ENCODE results near the gene PNLIPRP2. TPM values are rescaled to one million over a fixed set of nuclear protein-coding genes. Genes with fewer than 3 reads are reported as not detected.
A peak's percentile ranks its signal among the peaks of the same experiment; 100 is the strongest.

Gene PNLIPRP2
- total RNA-seq, 2 donors from 2014 or later: not detected

DNA sequence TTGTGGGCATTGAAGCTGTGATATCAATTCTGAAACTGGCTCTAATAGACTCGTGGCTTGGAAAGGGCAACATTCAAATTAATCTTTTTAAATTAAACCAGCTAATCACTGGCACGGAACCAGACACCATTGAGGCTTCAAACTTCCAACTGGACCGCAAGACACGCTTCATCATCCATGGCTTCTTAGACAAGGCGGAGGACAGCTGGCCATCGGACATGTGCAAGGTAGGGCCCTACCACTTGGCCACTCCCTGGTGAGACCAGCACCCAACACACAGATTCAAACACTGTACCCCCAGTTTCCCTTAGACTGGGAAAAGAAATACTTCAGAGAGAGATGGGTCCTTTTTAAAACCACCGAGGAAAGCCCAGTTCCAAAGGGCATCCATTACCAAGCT, 5.1 kb downstream of the PNLIPRP2 start:
- peaks cover 16 to 17% of the 10 kb centered on the region in 2 donors for H3K27me3 Mint-ChIP-seq
- DNase-seq (ENCODE audit: low spot score): no peak
- no peak overlapping the region for H3K4me3 Mint-ChIP-seq
- H3K9me3 Mint-ChIP-seq: no peaks in the 10 kb centered on the region
- no peaks in the 10 kb centered on the region for H3K4me1 Mint-ChIP-seq (ENCODE audit: low read depth in 2 of 2)
- ATAC-seq: no peak
- H3K27ac Mint-ChIP-seq: no peak overlapping the region
- H3K36me3 Mint-ChIP-seq: no peaks in the 10 kb centered on the region

DNA sequence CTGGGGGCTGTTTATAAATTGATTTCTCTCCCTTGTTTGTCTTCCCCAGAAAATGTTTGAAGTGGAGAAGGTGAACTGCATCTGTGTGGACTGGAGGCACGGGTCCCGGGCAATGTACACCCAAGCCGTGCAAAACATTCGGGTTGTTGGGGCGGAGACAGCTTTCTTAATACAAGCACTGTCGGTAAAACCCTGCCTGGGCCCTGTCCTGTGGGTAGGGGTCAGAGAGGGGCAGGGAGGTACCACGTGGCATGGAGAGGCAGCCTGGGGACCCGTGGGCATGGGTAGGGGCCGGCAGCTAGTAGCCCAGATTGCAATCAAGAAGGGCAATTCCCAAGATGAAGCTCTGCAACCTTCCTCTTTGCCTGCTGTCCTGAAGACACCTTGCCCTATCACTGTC, 6.1 kb downstream of the PNLIPRP2 start:
- DNase-seq (ENCODE audit: low spot score): no peak
- ATAC-seq: no peak
- Mint-ChIP-seq H3K9me3 (no peaks in the 10 kb centered on the region), H3K4me1 (ENCODE audit: low read depth in 2 of 2) (no peaks in the 10 kb centered on the region), H3K27me3 (peaks cover 16% of the 10 kb centered on the region in 2 donors), H3K36me3 (no peaks in the 10 kb centered on the region), H3K27ac (no peak overlapping the region), H3K4me3 (no peak overlapping the region)

DNA sequence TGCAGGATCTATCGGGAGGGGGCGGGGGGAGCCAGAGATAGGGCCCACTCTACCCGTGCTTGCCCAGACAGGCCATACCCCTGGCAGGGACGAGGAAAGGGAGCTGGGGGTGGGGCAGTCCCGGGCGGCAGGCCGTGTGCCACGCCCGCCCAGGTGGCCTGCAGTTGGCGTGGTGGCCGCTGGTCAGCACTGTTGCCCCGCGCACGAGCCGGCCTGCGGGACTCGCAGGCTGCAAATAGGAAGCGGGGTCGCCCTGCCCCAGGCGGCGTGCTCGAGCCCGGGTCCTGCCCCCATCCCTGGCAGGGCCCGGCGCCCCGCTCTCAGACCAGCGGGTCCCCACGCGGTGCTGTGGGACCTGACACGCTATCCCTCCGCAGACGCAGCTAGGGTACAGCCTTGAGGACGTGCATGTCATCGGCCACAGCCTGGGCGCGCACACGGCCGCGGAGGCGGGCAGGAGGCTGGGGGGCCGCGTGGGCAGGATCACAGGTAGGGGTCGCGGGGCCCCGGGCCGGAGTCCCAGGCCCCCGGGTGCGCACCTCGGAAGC, 6.7 kb downstream of the PNLIPRP2 start:
- H3K4me1 Mint-ChIP-seq (ENCODE audit: low read depth in 2 of 2): no peaks in the 10 kb centered on the region
- no peaks in the 10 kb centered on the region for H3K36me3 Mint-ChIP-seq
- no peak overlapping the region for H3K27ac Mint-ChIP-seq
- H3K4me3 Mint-ChIP-seq: no peak overlapping the region
- no peaks in the 10 kb centered on the region for H3K9me3 Mint-ChIP-seq
- peak; percentile 31 to 50 for ATAC-seq
- peaks cover 10 to 12% of the 10 kb centered on the region in 2 donors for H3K27me3 Mint-ChIP-seq
- no peak for DNase-seq (ENCODE audit: low spot score)

DNA sequence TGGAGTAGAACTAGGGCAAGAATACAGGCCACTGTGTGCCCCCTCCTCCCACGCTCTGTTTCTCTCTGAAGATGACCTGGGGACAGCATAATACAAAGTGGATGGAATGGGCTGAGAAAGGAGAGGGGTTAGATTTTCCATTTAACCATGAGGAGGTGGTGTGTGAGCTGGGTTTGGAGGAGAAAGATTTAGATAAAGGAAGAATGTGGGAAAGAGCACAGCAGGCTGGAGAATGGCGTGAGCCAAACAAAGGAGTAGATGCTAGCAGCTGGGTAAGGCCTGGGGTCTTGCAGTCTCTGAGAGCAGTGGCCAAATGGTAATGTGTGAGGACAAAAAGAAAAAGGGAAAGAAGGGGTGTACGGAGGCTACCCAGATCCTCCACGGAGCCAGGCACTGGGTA, 8.6 kb downstream of the PNLIPRP2 start:
- ATAC-seq (peak in 1 of 2 donors; percentile 30), DNase-seq (ENCODE audit: low spot score) (no peak)
- Mint-ChIP-seq H3K27me3 (peaks cover 6 to 12% of the 10 kb centered on the region in 2 donors), H3K9me3 (no peaks in the 10 kb centered on the region), H3K36me3 (no peaks in the 10 kb centered on the region), H3K4me1 (ENCODE audit: low read depth in 2 of 2) (no peaks in the 10 kb centered on the region), H3K27ac (no peak overlapping the region), H3K4me3 (no peak overlapping the region)

DNA sequence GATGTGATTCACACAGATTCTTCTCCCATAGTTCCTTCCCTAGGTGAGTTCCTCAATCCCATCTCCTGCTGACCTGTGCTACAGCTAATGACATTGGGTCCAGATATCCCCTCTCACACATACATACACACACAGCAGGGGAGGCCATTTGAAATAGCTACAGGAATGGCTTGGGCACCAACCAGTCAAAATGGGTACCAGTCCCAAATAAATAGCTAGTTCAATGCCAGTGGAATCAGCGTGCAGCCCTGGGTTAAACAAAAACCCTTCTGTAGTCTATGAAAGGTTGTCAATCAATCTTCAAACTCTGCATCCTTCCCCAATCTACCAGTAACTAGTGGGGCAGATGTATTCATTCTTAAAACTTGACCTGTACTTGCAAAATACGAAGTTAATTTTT, 9.3 kb downstream of the PNLIPRP2 start:
- no peaks in the 10 kb centered on the region for H3K4me1 Mint-ChIP-seq (ENCODE audit: low read depth in 2 of 2)
- H3K27ac Mint-ChIP-seq: no peak overlapping the region
- H3K9me3 Mint-ChIP-seq: no peaks in the 10 kb centered on the region
- no peaks in the 10 kb centered on the region for H3K36me3 Mint-ChIP-seq
- peak in 1 of 2 donors; percentile 26 for ATAC-seq
- no peak overlapping the region for H3K4me3 Mint-ChIP-seq
- no peak for DNase-seq (ENCODE audit: low spot score)
- peaks cover 6 to 12% of the 10 kb centered on the region in 2 donors for H3K27me3 Mint-ChIP-seq

DNA sequence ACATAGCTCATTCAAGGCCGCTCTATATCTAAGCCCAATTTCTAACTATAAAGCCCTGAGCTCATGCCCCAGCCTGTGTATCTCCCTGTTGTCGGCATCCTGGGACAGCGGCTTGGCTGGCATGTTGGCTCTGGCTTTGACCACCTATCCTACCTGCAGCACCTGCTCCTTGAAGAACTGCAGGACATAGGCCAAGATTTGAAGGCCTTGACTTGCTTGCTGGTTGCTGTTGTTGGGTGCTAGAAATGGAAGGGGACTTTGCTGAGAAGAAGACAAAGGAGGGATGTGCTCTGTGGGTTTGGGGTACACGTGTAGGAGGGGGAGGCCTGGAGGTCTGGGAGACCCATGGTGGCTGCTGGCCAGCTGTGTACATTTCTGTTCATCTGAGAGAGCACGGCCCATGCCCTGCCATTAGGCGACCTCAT, 11.1 kb downstream of the PNLIPRP2 start:
- no peaks in the 10 kb centered on the region for H3K9me3 Mint-ChIP-seq
- H3K36me3 Mint-ChIP-seq: no peaks in the 10 kb centered on the region
- H3K4me3 Mint-ChIP-seq: no peak overlapping the region
- no peak for DNase-seq (ENCODE audit: low spot score)
- no peak for ATAC-seq
- H3K27ac Mint-ChIP-seq: no peak overlapping the region
- peaks cover 7 to 13% of the 10 kb centered on the region in 2 donors for H3K27me3 Mint-ChIP-seq
- no peaks in the 10 kb centered on the region for H3K4me1 Mint-ChIP-seq (ENCODE audit: low read depth in 2 of 2)

DNA sequence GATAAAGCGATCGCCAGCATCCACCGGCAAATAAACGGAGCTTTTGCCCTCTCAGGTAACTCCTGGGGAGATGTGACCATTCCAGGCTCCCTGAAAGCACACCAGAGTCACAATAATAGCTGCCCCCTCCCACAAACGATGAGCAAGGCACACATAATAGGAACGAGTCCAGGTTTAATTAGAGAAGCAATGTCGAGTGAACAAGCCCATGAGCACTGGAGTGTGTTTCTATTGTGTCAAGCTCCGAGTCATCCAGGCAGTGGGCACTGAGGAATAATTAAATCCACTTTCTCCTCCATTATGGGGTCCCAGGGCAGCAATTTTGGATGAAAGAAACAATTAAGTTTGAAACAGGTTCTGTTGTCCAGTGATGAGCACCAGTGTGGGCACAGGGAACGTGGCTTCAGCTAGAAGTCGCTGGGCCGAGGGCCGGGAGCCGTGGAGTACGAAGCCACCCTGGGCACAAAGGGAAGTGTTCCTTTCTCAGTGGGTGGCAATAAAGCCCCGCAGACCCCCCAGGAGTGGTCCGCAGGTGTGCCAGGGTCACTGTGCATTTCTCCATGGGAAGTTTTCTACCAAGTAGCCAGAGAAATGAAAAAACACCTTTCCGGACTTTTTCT, 12.0 kb downstream of the PNLIPRP2 start:
- DNase-seq (ENCODE audit: low spot score) (no peak), ATAC-seq (no peak)
- Mint-ChIP-seq H3K27ac (no peak overlapping the region), H3K4me3 (no peak overlapping the region), H3K4me1 (ENCODE audit: low read depth in 2 of 2) (no peaks in the 10 kb centered on the region), H3K36me3 (no peaks in the 10 kb centered on the region), H3K9me3 (no peaks in the 10 kb centered on the region), H3K27me3 (peaks cover 7 to 13% of the 10 kb centered on the region in 2 donors)

DNA sequence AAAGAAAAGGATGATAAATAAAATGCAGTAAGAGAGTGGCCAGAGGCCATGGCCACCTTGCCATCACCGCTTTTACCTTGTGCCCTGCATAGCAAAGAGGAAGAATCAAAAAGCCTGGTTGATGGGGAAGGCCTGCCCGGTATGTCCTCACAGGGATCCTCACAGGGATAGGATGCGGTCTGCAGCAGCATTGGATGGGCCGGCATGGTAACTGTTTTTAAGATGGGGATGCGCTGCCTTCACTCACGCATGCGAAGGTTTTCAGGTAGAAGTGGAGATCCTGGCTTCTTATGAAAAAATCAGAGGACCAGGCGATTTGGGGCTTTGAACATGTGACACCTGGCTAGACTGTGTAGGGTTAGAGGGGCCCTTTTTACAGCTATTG, 12.5 kb downstream of the PNLIPRP2 start:
- Mint-ChIP-seq H3K27ac (no peak overlapping the region), H3K4me3 (no peak overlapping the region), H3K4me1 (ENCODE audit: low read depth in 2 of 2) (no peaks in the 10 kb centered on the region), H3K36me3 (no peaks in the 10 kb centered on the region), H3K9me3 (no peaks in the 10 kb centered on the region), H3K27me3 (peaks cover 7 to 13% of the 10 kb centered on the region in 2 donors)
- DNase-seq (ENCODE audit: low spot score): no peak
- no peak for ATAC-seq

DNA sequence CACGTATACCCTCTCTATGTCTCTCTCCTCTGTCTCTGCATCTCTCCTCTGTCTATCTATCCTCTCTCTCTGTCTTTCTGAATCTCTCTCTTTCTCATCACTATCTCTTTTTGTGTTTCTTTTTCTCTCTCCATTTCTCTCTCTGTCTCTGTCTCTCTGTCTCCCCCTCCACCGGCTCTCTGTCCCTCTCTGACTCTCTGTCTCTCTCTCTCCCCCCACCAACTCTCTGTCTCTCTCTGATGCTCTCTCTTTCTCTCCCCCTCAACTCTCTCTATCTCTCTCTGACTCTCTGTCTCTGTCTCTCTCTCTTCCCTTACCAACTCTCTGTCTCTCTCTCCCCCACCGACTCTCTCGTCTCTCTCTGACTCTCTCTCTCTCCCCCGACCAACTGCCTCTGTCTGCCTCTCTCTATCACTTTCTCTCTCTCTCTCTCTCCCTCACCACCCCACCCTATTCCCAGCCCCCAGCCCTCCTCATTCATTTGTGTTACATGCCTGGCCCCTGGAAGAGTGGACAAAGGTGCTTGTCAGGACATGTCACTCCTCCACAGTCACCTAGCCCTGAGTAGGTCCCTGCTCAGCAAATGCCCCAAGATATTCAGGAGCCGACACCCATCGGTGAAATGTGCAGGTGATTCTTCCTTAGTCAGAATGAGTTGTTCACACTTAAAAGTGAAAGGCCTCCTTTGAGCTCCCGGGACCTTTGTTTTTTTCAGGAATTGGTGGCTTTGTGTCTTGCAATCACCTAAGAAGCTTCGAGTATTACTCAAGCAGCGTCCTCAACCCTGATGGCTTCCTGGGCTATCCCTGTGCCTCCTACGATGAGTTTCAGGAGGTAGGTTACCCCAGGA, 13.6 kb downstream of the PNLIPRP2 start:
- H3K9me3 Mint-ChIP-seq: no peaks in the 10 kb centered on the region
- ATAC-seq (no peak), DNase-seq (ENCODE audit: low spot score) (no peak)
- H3K4me3 Mint-ChIP-seq: no peak overlapping the region
- H3K36me3 Mint-ChIP-seq: no peaks in the 10 kb centered on the region
- H3K27ac Mint-ChIP-seq: no peak overlapping the region
- no peaks in the 10 kb centered on the region for H3K4me1 Mint-ChIP-seq (ENCODE audit: low read depth in 2 of 2)
- H3K27me3 Mint-ChIP-seq: peaks cover 7 to 8% of the 10 kb centered on the region in 2 donors

DNA sequence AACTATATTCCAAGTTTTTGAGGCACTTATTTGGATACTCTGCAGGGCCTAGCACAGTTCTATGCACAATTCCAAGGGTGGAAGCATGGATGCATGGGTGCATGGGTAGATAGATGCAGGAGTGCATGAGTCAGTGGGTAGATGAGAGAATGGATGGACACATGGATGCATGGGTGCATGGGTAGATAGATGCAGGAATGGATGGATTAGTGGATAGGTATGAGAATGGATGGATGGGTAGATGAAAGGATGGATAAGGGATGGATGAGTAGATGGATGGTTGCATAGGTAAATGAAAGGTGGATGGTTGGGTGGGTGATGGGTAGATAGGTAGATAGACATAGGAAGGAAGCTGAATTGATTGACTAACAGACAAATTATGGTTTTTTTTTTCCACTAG, 15.6 kb downstream of the PNLIPRP2 start:
- DNase-seq (ENCODE audit: low spot score): no peak
- H3K27ac Mint-ChIP-seq: no peak overlapping the region
- peaks cover 4 to 7% of the 10 kb centered on the region in 2 donors for H3K27me3 Mint-ChIP-seq
- no peak overlapping the region for H3K4me3 Mint-ChIP-seq
- H3K9me3 Mint-ChIP-seq: no peaks in the 10 kb centered on the region
- H3K36me3 Mint-ChIP-seq: no peaks in the 10 kb centered on the region
- no peak for ATAC-seq
- H3K4me1 Mint-ChIP-seq (ENCODE audit: low read depth in 2 of 2): no peaks in the 10 kb centered on the region

DNA sequence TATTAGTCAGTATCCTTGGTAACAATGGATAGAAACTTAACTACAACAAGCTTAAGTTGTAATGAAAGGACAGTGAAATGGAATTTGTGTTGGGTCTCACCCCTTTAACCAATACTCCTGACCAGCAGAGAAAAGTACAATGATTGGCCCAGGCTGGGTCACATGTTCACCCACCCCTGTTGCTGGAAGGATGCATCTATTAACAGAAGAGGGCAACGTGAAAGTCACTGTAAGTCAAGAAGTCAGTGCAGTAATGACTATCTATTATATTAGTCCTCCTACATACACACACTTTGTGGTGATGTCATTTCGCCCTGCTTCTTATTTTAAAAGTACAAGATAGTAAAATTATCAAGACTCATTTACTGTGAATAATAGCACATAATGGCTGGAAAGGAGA, 16.2 kb downstream of the PNLIPRP2 start:
- Mint-ChIP-seq H3K27me3 (peaks cover 4 to 7% of the 10 kb centered on the region in 2 donors), H3K36me3 (no peaks in the 10 kb centered on the region), H3K9me3 (no peaks in the 10 kb centered on the region), H3K4me3 (no peak overlapping the region), H3K4me1 (ENCODE audit: low read depth in 2 of 2) (no peaks in the 10 kb centered on the region), H3K27ac (no peak overlapping the region)
- no peak for ATAC-seq
- no peak for DNase-seq (ENCODE audit: low spot score)

DNA sequence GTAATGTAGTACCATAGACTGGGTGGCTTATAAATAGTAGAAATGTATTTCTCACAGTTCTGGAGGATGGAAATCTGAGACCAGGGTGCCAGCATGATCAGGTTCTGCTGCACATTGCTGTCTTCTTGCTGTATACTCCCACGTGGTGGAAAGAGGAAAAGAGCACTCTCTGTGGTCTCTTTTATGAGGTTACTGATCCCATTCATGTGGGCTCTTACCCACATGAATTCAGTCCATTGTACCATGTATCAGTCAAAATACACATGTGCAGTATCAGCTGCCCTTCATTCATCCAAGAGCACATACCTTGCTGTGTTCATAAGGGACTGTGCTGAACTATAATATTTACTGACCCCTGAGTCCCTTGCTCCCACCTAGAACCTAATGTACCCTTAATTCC, 17.1 kb downstream of the PNLIPRP2 start:
- Mint-ChIP-seq H3K27ac (no peak overlapping the region), H3K27me3 (peaks cover 7 to 15% of the 10 kb centered on the region in 2 donors), H3K4me3 (no peak overlapping the region), H3K9me3 (peaks cover 4% of the 10 kb centered on the region), H3K4me1 (ENCODE audit: low read depth in 2 of 2) (no peaks in the 10 kb centered on the region), H3K36me3 (no peaks in the 10 kb centered on the region)
- no peak for DNase-seq (ENCODE audit: low spot score)
- no peak for ATAC-seq

DNA sequence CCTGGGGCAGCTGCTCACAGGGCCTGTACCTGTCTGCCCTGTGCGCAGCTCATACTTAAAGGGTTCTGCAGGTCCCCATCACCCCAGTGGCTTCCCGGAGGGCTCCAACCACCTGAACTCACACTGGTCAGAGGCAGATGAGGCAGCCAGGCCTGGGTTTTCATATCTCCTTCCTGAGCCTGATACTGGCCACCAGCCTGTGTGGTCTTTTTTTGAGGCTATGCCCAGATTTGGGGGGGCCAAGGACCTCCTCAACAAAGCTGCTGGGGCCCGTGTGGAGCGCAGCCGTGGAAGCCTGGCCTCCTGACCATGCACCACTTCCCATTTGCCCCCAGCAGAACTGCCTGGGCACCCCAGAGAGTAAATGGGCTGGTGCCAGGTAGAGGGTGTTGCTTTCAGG, 25.7 kb downstream of the PNLIPRP2 start:
- Mint-ChIP-seq H3K27ac (no peak overlapping the region), H3K36me3 (no peaks in the 10 kb centered on the region), H3K9me3 (peaks cover 8% of the 10 kb centered on the region), H3K4me1 (ENCODE audit: low read depth in 2 of 2) (no peaks in the 10 kb centered on the region), H3K27me3 (peaks cover 4 to 15% of the 10 kb centered on the region in 2 donors), H3K4me3 (no peak overlapping the region)
- DNase-seq (ENCODE audit: low spot score): no peak
- peak in 1 of 2 donors; percentile 24 for ATAC-seq

DNA sequence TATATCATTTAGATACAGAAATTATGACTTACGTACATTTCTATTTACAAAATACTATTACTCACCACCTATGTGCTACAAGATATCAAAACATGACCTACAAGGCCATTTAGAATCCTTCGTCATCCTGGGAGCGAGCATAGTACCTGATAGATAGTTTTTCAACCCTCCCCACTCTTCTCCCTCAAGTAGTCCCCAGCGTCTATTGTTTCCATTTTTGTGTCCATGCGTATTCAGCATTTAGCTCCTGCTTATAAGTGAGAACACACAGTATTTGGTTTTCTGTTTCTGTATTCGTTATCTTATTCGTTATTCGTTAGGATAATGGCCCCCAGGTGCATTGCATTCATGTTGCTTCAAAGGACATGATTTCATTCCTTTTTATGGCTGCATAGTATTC, 28.1 kb downstream of the PNLIPRP2 start:
- peaks cover 0 to 11% of the 10 kb centered on the region in 2 donors for H3K27me3 Mint-ChIP-seq
- no peak overlapping the region for H3K4me3 Mint-ChIP-seq
- DNase-seq (ENCODE audit: low spot score): no peak
- no peak overlapping the region for H3K27ac Mint-ChIP-seq
- no peaks in the 10 kb centered on the region for H3K36me3 Mint-ChIP-seq
- H3K9me3 Mint-ChIP-seq: peaks cover 8% of the 10 kb centered on the region
- ATAC-seq: no peak
- no peaks in the 10 kb centered on the region for H3K4me1 Mint-ChIP-seq (ENCODE audit: low read depth in 2 of 2)
